Sigmoid colon (tissue), 7 donors: Measurements from ENCODE around the gene CYSRT1. TPM values are rescaled to one million over a fixed set of nuclear protein-coding genes. Genes with fewer than 3 reads are reported as not detected.

ENCODE experiments used
- DNase-seq: peaks from one replicate; pipeline ENCODE4 v3.0.0-alpha.2; 2019
- H3K27ac ChIP-seq, 4 donors: fragments of 200-600 bp; sonication (generic); one replicate each; pipeline ENCODE4 v1.5.1; 2016 to 2019; ENCODE audit warnings: mild to moderate bottlenecking in 1 of 4
- H3K27me3 ChIP-seq, 3 donors: fragments of 200-600 bp; sonication (generic); one replicate each; pipeline ENCODE4 v1.5.1; 2019; ENCODE audit warnings: mild to moderate bottlenecking in 1 of 3
- H3K36me3 ChIP-seq, 4 donors: fragments of 200-600 bp; sonication (generic); one replicate each; pipeline ENCODE4 v1.5.1; 2016 to 2019
- H3K4me1 ChIP-seq, 4 donors: fragments of 200-600 bp; sonication (generic); one replicate each; pipeline ENCODE4 v1.5.1; 2017 to 2019
- H3K4me3 ChIP-seq, 4 donors: fragments of 200-600 bp; sonication (generic); one replicate each; pipeline ENCODE4 v1.5.1; 2017 to 2019; ENCODE audit warnings: mild to moderate bottlenecking in 2 of 4, moderate library complexity in 1 of 4
- H3K9me3 ChIP-seq, 4 donors: fragments of 200-600 bp in 3 of 4; sonication (generic) in 3 of 4; one replicate each; pipeline versions ENCODE4 v1.5.1 to v1.6.1; 2013 to 2019
- CTCF ChIP-seq, 4 experiments: fragments of 450-650 bp in 3 of 4; fragments of 200-600 bp in 1 of 4; IDR thresholded peaks; one replicate each; pipeline ENCODE4 v1.5.1; 2016 to 2019; ENCODE audit warnings: antibody characterized with exemption in 4 of 4, mild to moderate bottlenecking in 3 of 4, moderate library complexity in 2 of 4
- EP300 ChIP-seq, 4 donors: sonication (generic); formaldehyde crosslinking; IDR thresholded peaks; one replicate each; pipeline ENCODE4 v1.6.1; 2017; ENCODE audit warnings: antibody characterized with exemption in 4 of 4
- POLR2A ChIP-seq, 2 donors: fragments of 450-650 bp; IDR thresholded peaks; one replicate each; pipeline ENCODE4 v1.6.1; 2016; ENCODE audit warnings: antibody characterized with exemption in 2 of 2, mild to moderate bottlenecking in 2 of 2, moderate library complexity in 2 of 2
- POLR2AphosphoS5 ChIP-seq, 4 donors: sonication (generic); formaldehyde crosslinking; IDR thresholded peaks; one replicate each; pipeline ENCODE4 v1.6.1; 2017; ENCODE audit warnings: antibody characterized with exemption in 4 of 4
- WGBS, 2 donors: extraction: QIAGEN DNeasy Blood & Tissue Kit; methylation state at CpG; one replicate each; pipeline ENCODE4 v1.1.7; 2013; 5-methylcytosine and 5-hydroxymethylcytosine counted together
- intact Hi-C: fragments of 100-400 bp; cut with DNase I; formaldehyde crosslinking; loops from one replicate; pipeline ENCODE4 v1.15.1; 2023
- polyA plus RNA-seq, 3 donors: library from polyadenylated mRNA; stranded (reverse); fragments of 200-250 nt; gene quantifications; one replicate each; pipeline ENCODE4 v1.2.3, GENCODE V29; 2013
- total RNA-seq, 4 donors: library from RNA; depleted of rRNA; stranded (reverse); fragments of >200 nt; gene quantifications; one replicate each; pipeline ENCODE4 v1.1.0, GENCODE V29; 2016
- donor health status: healthy with polysubstance abuse.
- donor health status: Bipolar disorder and iron deficiency.
- donor health status: healthy.

CYSRT1 gene
- total and polyA plus RNA-seq, 7 donors: 0.33 to 1.2 (median 0.54) TPM; not detected in 4

GRCh38 chr9:137251490-137252268, 26.7 kb downstream of the CYSRT1 start:
- no peaks in the 10 kb centered on the region for H3K9me3 ChIP-seq
- TF ChIP-seq CTCF (IDR thresholded peaks at IDR 0.05) (no peak), EP300 (IDR thresholded peaks at IDR 0.05) (no peak), POLR2AphosphoS5 (IDR thresholded peaks at IDR 0.05) (no peak), POLR2A (IDR thresholded peaks at IDR 0.05) (no peak)
- intact Hi-C loops: loop anchor here (5.0 kb wide), 1 partner anchor 44 kb away; the partner anchor contains the start of genes NDOR1 and TMEM203
- H3K27ac ChIP-seq: no peak overlapping the region
- peaks cover 0 to 6% (median 2%) of the 10 kb centered on the region in 4 donors for H3K36me3 ChIP-seq
- WGBS, 2 donors: 81 to 89% methylated on average over 22 of the region's 22 CpGs
- H3K4me3 ChIP-seq: no peak overlapping the region
- H3K27me3 ChIP-seq: peaks cover 0 to 10% (median 6%) of the 10 kb centered on the region in 3 donors
- no peak for DNase-seq
- H3K4me1 ChIP-seq: peaks cover 0 to 23% (median 21%) of the 10 kb centered on the region in 4 donors

GRCh38 chr9:137252555-137253506, 27.9 kb downstream of the CYSRT1 start:
- H3K27me3 ChIP-seq: peaks cover 0 to 10% (median 6%) of the 10 kb centered on the region in 3 donors
- no peak overlapping the region for H3K4me3 ChIP-seq
- TF ChIP-seq POLR2AphosphoS5 (IDR thresholded peaks at IDR 0.05): no peak
- TF ChIP-seq CTCF (IDR thresholded peaks at IDR 0.05): no peak
- no peak for TF ChIP-seq EP300 (IDR thresholded peaks at IDR 0.05)
- no peak for TF ChIP-seq POLR2A (IDR thresholded peaks at IDR 0.05)
- H3K27ac ChIP-seq: no peak overlapping the region
- no peak for DNase-seq
- peaks cover 0 to 27% (median 26%) of the 10 kb centered on the region in 4 donors for H3K4me1 ChIP-seq
- intact Hi-C loops: loop anchor here (5.0 kb wide), 1 partner anchor 46 kb away; the partner anchor contains the start of genes NDOR1 and TMEM203
- H3K36me3 ChIP-seq: peaks cover 0 to 16% (median 5%) of the 10 kb centered on the region in 4 donors
- WGBS, 2 donors: 64 to 78% methylated on average over 35 of the region's 35 CpGs
- H3K9me3 ChIP-seq: no peaks in the 10 kb centered on the region

GRCh38 chr9:137253717-137254623, 29.0 kb downstream of the CYSRT1 start:
- Histone ChIP-seq H3K27me3 (peaks cover 0 to 10% (median 6%) of the 10 kb centered on the region in 3 donors), H3K4me3 (peak overlapping the region; percentile 72 to 87 (median 82)), H3K27ac (peak overlapping the region; percentile 83 to 88 (median 86)), H3K36me3 (peaks cover 0 to 27% (median 9%) of the 10 kb centered on the region in 4 donors), H3K4me1 (peaks cover 0 to 27% (median 26%) of the 10 kb centered on the region in 4 donors), H3K9me3 (no peaks in the 10 kb centered on the region)
- 33 to 71% methylated on average over 21 of the region's 21 CpGs for WGBS, 2 donors
- no peak for DNase-seq
- intact Hi-C loops: loop anchor here (2.0 to 5.0 kb wide), 2 partner anchors 13 to 47 kb away; partner anchors contain the start of genes NDOR1, TMEM203 and TUBB4B
- no peak for TF ChIP-seq POLR2A (IDR thresholded peaks at IDR 0.05)
- TF ChIP-seq EP300 (IDR thresholded peaks at IDR 0.05): no peak
- TF ChIP-seq CTCF (IDR thresholded peaks at IDR 0.05): no peak
- TF ChIP-seq POLR2AphosphoS5 (IDR thresholded peaks at IDR 0.05): no peak
